PFSK-1 (cell line): Measurements from ENCODE around the gene UST.

Source experiments
- FOXP2 ChIP-seq: optimal IDR thresholded peaks from 2 replicates; pipeline ENCODE3; 2011; ENCODE audit warnings: borderline replicate concordance, control low read depth, inconsistent platforms; ENCODE audit not compliant: insufficient read depth; ENCODE audit errors: extremely low read length, extremely low read depth
- POLR2AphosphoS5 ChIP-seq: IDR thresholded peaks from 2 replicates; pipeline ENCODE4 v1.6.1; 2012; ENCODE audit warnings: low read depth, mild to moderate bottlenecking, control low read depth, low read length, moderate library complexity
- SIN3A ChIP-seq: IDR thresholded peaks from 2 replicates; pipeline ENCODE4 v1.6.1; 2012; ENCODE audit warnings: mild to moderate bottlenecking, low read length, moderate library complexity, borderline replicate concordance; ENCODE audit not compliant: insufficient read depth
- TAF1 ChIP-seq: IDR thresholded peaks from 2 replicates; pipeline ENCODE4 v1.6.1; 2012; ENCODE audit warnings: low read length, control low read depth, borderline replicate concordance; ENCODE audit not compliant: insufficient read depth
- TF ChIP-seq, protein P1 (sequence below), 2 experiments: IDR thresholded peaks; 2 replicates each; pipeline versions ENCODE4 v1.6.1 to v1.8.0; 2011 to 2012; ENCODE audit warnings: low read depth in 2 of 2, low read length in 2 of 2, control low read depth in 1 of 2, inconsistent platforms in 1 of 2, mild to moderate bottlenecking in 1 of 2, moderate library complexity in 1 of 2; ENCODE audit not compliant: insufficient read depth in 1 of 2

UST gene

DNA sequence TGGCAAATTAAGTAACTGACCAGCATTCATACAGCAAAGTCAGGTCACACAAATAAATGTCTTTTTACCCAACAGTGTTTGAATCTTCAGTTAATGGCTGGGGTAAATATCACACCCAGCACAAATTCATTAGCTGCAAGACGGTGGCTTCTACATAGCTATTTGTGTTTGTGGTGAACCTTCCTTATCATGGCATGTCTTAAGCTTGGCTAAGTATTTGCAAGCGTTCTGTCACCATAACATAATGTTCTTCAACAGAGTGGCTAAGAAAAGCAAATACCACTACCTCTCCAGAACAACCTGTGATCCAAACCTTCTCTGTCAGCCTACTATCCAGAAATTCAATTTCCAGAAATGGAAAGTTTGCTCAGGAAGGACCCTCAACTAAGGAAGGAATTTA is 315.1 kb downstream of the UST start:
- no peak for TF ChIP-seq FOXP2
- no peak for TF ChIP-seq SIN3A
- no peak for TF ChIP-seq TAF1
- TF ChIP-seq POLR2AphosphoS5 = no peak
- TF ChIP-seq, protein P1, sequence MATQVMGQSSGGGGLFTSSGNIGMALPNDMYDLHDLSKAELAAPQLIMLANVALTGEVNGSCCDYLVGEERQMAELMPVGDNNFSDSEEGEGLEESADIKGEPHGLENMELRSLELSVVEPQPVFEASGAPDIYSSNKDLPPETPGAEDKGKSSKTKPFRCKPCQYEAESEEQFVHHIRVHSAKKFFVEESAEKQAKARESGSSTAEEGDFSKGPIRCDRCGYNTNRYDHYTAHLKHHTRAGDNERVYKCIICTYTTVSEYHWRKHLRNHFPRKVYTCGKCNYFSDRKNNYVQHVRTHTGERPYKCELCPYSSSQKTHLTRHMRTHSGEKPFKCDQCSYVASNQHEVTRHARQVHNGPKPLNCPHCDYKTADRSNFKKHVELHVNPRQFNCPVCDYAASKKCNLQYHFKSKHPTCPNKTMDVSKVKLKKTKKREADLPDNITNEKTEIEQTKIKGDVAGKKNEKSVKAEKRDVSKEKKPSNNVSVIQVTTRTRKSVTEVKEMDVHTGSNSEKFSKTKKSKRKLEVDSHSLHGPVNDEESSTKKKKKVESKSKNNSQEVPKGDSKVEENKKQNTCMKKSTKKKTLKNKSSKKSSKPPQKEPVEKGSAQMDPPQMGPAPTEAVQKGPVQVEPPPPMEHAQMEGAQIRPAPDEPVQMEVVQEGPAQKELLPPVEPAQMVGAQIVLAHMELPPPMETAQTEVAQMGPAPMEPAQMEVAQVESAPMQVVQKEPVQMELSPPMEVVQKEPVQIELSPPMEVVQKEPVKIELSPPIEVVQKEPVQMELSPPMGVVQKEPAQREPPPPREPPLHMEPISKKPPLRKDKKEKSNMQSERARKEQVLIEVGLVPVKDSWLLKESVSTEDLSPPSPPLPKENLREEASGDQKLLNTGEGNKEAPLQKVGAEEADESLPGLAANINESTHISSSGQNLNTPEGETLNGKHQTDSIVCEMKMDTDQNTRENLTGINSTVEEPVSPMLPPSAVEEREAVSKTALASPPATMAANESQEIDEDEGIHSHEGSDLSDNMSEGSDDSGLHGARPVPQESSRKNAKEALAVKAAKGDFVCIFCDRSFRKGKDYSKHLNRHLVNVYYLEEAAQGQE (IDR thresholded peaks at IDR 0.05; ENCODE audit: insufficient read depth in 1 of 2, low read depth in 2 of 2, low read length in 2 of 2) = no peak

DNA sequence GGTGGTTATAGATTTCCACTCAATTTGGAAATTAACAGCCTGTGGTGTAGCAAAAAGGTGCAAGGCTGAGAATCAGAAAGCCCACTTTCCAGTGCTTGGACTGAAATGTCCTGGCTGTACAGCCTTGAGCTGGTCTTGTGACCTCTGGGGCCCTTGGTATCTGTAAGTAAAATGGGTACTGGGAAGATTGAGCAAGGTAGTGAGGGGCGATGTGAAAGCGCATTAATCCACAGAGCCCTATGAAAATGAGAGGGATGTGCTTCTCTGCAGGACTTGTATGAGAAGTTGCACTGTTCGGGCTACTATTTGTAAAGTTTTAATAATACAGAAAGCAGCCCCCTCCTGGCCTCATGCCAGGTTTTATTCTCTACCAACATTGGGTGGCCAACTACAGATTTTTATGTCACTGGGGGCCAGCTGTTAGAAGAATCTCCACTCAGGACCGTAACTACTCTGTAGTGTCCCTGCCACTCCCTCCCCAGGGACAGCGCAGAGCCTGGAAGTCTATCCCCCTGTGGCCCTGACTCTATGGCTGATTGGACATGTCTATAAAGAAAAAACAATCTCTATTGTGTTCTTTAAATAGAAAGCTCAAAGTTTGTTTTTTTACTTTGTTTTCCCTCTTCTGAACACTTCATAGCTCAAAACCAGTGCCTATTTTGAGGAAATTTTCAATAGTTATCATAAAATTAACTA is 316.0 kb downstream of the UST start:
- TF ChIP-seq POLR2AphosphoS5 (no peak), SIN3A (no peak), TAF1 (no peak), FOXP2 (no peak)
- TF ChIP-seq, protein P1 (IDR thresholded peaks at IDR 0.05; ENCODE audit: insufficient read depth in 1 of 2, low read depth in 2 of 2, low read length in 2 of 2) = no peak

DNA sequence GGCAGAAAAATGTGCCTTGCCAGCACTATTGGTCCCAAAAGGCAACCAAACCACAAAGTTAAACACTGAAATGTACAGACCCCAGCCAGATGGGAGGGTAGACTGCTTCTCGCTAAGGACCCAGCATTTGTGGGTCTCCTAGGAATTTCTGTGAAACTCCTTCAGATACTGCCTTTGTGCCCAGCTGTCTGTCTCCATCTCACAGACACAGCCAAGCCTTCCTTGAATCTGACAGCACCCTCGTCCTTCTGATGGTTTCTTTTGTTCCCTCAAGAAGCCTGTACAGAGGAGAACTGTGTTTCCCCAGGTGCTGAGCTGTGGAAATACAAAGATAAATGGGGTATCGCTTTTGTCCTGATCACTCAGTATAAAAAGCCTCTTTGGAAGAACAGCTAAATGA is 316.6 kb downstream of the UST start:
- TF ChIP-seq TAF1 = no peak
- TF ChIP-seq SIN3A = no peak
- TF ChIP-seq, protein P1 (IDR thresholded peaks at IDR 0.05; ENCODE audit: insufficient read depth in 1 of 2, low read depth in 2 of 2, low read length in 2 of 2) = no peak
- no peak for TF ChIP-seq FOXP2
- no peak for TF ChIP-seq POLR2AphosphoS5

DNA sequence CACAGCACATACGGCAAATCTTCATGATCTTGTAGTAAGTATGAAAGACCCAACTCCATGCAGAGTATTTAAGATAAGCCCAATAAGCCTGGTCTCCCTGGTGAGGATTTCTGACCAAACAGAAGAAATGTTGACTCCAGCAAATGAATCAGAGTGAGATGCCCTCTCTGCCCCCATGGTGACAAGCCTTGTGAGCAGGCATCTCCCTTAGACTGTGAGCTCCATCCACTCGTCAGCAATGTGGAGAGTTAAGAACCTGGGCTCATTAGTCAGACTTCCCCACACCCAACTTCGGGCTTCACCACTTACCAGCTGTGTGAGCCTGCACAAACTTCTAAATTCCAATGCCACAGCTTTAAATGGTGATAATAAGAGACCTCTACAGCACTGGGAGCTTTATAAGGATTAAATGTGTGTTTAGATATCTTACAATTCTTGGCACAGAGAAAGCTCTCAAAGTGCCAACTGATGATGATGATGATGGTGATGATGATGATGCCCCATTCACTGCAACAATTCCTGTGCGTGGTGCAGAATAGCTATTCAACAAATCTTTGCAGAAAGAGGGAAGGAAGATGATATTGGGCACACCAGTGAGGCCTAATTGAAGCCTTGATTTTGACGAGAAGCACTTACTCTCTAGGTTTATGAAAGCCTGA is 317.3 kb downstream of the UST start:
- TF ChIP-seq TAF1 = no peak
- TF ChIP-seq, protein P1 (IDR thresholded peaks at IDR 0.05; ENCODE audit: insufficient read depth in 1 of 2, low read depth in 2 of 2, low read length in 2 of 2) = no peak

DNA sequence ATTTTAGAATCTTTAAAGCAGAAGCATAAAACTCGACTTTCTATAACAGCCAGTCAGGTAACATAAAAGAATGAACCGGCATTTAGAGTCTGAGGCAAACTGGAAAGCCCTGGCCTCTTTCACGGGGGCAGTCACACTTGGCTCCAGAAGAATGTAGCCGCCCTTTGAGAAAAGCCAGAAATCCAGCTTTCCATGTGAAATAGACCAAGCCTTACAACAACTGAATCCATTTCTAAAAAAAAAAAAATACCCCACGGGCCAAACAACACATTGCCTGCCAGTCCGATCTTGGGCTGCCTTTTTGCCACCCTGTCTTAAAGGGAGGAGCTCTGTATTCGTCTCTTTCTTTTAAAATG is 317.8 kb downstream of the UST start:
- TF ChIP-seq, protein P1 (IDR thresholded peaks at IDR 0.05; ENCODE audit: insufficient read depth in 1 of 2, low read depth in 2 of 2, low read length in 2 of 2) = no peak
- no peak for TF ChIP-seq POLR2AphosphoS5
- no peak for TF ChIP-seq FOXP2
- TF ChIP-seq TAF1 = no peak
- TF ChIP-seq SIN3A = no peak
